NB4 (cell line): ENCODE results near the gene NIPBL.

ENCODE experiments used
- DNase-seq: peaks from one replicate; pipeline ENCODE4 v3.0.0; 2010; ENCODE audit warnings: low read depth
- H3K4me3 ChIP-seq: one replicate; pipeline ENCODE4 v1.5.1; 2011; ENCODE audit warnings: mild to moderate bottlenecking, low read depth, low read length, moderate library complexity
- MAX ChIP-seq: IDR thresholded peaks from 2 replicates; pipeline ENCODE4 v1.6.1; 2011; ENCODE audit warnings: low read depth, low read length
- MYC ChIP-seq: IDR thresholded peaks from 2 replicates; pipeline ENCODE4 v1.6.1; 2011; ENCODE audit warnings: low read depth, low read length
- POLR2A ChIP-seq: IDR thresholded peaks from 2 replicates; pipeline ENCODE4 v1.6.1; 2011; ENCODE audit warnings: mild to moderate bottlenecking; ENCODE audit not compliant: insufficient read length; ENCODE audit errors: extremely low read depth
- TF ChIP-seq, protein P1 (sequence below): IDR thresholded peaks from one replicate; pipeline ENCODE4 v1.5.1; 2012; ENCODE audit warnings: low read depth, low read length

The NIPBL gene

GRCh38 chr5:37109338-37109737, 232.8 kb downstream of the NIPBL start:
- DNase-seq: no peak
- H3K4me3 ChIP-seq: no peak overlapping the region
- TF ChIP-seq, protein P1, sequence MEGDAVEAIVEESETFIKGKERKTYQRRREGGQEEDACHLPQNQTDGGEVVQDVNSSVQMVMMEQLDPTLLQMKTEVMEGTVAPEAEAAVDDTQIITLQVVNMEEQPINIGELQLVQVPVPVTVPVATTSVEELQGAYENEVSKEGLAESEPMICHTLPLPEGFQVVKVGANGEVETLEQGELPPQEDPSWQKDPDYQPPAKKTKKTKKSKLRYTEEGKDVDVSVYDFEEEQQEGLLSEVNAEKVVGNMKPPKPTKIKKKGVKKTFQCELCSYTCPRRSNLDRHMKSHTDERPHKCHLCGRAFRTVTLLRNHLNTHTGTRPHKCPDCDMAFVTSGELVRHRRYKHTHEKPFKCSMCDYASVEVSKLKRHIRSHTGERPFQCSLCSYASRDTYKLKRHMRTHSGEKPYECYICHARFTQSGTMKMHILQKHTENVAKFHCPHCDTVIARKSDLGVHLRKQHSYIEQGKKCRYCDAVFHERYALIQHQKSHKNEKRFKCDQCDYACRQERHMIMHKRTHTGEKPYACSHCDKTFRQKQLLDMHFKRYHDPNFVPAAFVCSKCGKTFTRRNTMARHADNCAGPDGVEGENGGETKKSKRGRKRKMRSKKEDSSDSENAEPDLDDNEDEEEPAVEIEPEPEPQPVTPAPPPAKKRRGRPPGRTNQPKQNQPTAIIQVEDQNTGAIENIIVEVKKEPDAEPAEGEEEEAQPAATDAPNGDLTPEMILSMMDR: no peak
- TF ChIP-seq MAX: no peak
- TF ChIP-seq POLR2A: no peak
- TF ChIP-seq MYC: no peak

DNA sequence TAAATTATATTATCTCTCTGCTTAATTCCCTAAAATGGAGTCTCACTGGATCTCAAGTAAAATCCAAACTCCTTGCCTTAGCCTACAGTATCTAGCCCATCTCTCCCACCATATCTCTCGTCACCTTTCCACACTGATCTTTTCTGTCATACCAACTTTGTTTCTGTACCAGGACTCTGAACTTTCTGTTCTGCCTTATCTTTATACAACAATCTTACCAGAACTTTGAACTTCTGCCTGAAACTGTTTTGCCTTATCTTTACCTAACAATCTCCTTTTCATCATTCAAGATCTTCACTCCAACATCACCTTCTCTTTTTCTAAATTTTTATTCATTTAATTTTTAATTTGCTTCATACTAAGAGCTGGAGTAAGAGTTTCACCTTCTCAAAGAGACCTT, 233.6 kb downstream of the NIPBL start:
- TF ChIP-seq, protein P1: no peak
- no peak for TF ChIP-seq POLR2A
- no peak for TF ChIP-seq MAX
- no peak for TF ChIP-seq MYC
- H3K4me3 ChIP-seq: no peak overlapping the region
- no peak for DNase-seq

- peak; percentile 80 for DNase-seq
- peak overlapping the region; percentile 26 for H3K4me3 ChIP-seq
- TF ChIP-seq MAX (0 out of 2 replicates have a peak, but pooled peaks have one; percentile 11), POLR2A (no peak)
Measured at GRCh38 chr5:37111426-37112382, 235.1 kb downstream of the NIPBL start.

DNA sequence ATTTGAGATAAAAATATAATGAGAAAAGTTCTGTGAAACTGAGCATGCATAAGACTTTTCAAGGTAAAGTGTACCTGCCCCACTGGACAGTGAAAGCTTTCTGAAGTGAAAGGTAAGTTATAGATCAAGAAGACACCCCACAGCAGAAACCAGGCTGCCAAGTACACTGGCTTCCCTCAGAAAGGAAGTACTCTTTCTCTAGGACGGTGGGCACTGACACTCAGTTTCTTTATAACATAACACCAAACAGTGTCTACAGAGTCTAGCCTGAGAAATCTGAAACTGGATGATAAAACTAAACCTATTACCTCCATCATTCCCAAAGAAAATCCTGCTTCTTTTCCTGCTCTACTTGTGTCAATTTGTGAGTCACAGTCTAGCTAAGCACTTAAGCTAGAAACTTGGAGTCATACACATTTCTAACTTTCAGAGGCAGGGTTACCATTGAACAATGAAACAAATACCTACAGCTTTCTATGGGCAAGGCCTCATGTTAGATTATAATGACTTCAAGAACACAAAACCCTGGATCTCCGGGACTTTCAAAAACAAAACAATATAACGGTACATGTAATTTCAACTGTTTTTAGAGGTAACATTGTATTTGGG, 235.9 kb downstream of the NIPBL start:
- H3K4me3 ChIP-seq: no peak overlapping the region
- no peak for TF ChIP-seq MAX
- TF ChIP-seq, protein P1: no peak
- no peak for TF ChIP-seq MYC
- TF ChIP-seq POLR2A: no peak
- peak; percentile 44 for DNase-seq
